ENCODE measurements around the gene RPL5. TPM values are rescaled to one million over a fixed set of nuclear protein-coding genes. Genes with fewer than 3 reads are reported as not detected.

RPL5 gene
- polyA plus RNA-seq, 1 donor = 2,645 TPM

Other genes with a start within 250 kb of the RPL5 start
- gene EVI5, start 46.9 kb upstream of the RPL5 start, polyA plus RNA-seq (ENCODE audit: insufficient read length) = 11.5 TPM
- gene DIPK1A, start 129.4 kb downstream of the RPL5 start, polyA plus RNA-seq (ENCODE audit: insufficient read length) = 10.7 TPM
- gene MTF2, start 247.2 kb downstream of the RPL5 start, polyA plus RNA-seq (ENCODE audit: insufficient read length) = 23.5 TPM